SK-N-MC (cell line): ENCODE data around the gene PCYT2.
"Not testable (repeated sequence)": the region's sequence is repeated elsewhere in the genome, so short reads cannot be mapped to it uniquely, and the experiment has no call there.

Experiments used
- EZH2 ChIP-seq: fragments of 200-600 bp; sonication (generic); IDR thresholded peaks from one replicate; pipeline ENCODE4 v1.6.1; 2017; ENCODE audit warnings: antibody characterized with exemption
- POLR2AphosphoS5 ChIP-seq: IDR thresholded peaks from 2 replicates; pipeline ENCODE4 v1.6.1; 2012; ENCODE audit warnings: mild to moderate bottlenecking, low read depth, low read length, borderline replicate concordance

DNA sequence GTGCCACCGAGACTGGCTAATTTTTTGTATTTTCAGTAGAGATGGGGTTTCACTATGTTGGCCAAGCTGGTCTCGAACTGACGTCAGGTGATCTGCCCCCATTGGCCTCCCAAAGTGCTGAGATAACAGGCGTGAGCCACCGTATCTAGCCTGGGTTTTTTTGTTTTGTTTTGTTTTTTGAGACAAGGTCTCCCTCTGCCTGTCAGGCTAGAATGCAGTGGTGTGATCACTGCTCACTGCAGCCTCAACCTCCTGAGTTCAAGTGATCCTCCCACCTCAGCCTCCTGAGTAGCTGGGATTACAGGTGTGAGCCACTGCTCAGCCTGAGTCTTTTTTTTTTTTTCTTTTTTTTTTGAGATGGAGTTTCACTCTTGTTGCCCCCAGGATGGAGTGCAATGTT lies 42.2 kb upstream of the PCYT2 start:
- not testable (repeated sequence) for TF ChIP-seq EZH2, POLR2AphosphoS5
